ENCODE data around the gene ACTL6B. TPM values are rescaled to one million over a fixed set of nuclear protein-coding genes. Genes with fewer than 3 reads are reported as not detected.
A peak's percentile ranks its signal among the peaks of the same experiment; 100 is the strongest.

ACTL6B gene
- total and polyA plus RNA-seq, 2 of the 13 experiments (the other 11 are each of a cell fraction or from before 2014, with no cell fraction given), result not detected

DNA sequence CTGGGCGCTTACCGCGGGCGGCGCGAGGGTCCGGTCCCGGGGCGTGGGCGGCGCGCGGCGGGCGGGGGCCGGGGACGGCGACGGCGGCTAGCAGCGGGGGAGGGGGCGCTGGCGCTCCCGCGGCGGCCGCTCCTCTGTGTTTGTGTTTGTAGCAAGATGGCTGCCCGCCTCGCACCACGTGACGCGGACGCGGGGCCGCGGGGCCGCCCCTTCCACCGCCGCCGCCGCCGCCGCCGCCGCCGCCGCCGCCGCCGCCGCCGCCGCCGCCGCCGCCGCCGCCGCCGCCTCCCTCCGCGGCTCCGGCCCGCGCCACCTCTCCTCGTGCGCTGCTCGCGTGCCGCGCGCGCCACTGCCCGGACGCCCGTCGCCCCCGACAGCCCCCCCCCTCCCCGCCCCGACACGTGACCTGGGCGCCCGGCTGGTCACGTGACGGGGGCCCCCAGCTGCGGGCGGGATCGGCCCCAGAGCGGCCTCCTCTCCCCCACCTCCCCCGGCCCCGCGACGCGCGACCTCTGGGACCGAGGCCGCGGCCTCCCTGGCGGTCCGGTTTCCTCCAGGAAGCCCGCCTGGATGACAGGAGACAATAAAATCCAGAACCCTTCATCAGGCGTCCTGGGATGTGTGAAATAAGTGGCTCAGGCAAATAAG lies 38.0 kb upstream of the ACTL6B start, which contains the start of gene GIGYF1 (continued):
- no peak for TF ChIP-seq ZNF124 (CRISPR knock-in tag; IDR thresholded peaks at IDR 0.05)
- TF ChIP-seq JUN (CRISPR knock-in tag; IDR thresholded peaks at IDR 0.05), result no peak
- TF ChIP-seq HMG20B (CRISPR knock-in tag; conservative IDR thresholded peaks at IDR 0.05), result no peak
- TF ChIP-seq AGO2 (optimal IDR thresholded peaks at IDR 0.05; ENCODE audit: low read depth, low read length), result no peak
- no peak for TF ChIP-seq ZNF343 (CRISPR knock-in tag; IDR thresholded peaks at IDR 0.05)
- no peak for TF ChIP-seq MAFF (IDR thresholded peaks at IDR 0.05; ENCODE audit: low read depth, low read length)
- TF ChIP-seq HOXA3 (CRISPR knock-in tag; IDR thresholded peaks at IDR 0.05), result peak; percentile 54; the same call in 1 of the 2 replicates
- TF ChIP-seq, protein P1, sequence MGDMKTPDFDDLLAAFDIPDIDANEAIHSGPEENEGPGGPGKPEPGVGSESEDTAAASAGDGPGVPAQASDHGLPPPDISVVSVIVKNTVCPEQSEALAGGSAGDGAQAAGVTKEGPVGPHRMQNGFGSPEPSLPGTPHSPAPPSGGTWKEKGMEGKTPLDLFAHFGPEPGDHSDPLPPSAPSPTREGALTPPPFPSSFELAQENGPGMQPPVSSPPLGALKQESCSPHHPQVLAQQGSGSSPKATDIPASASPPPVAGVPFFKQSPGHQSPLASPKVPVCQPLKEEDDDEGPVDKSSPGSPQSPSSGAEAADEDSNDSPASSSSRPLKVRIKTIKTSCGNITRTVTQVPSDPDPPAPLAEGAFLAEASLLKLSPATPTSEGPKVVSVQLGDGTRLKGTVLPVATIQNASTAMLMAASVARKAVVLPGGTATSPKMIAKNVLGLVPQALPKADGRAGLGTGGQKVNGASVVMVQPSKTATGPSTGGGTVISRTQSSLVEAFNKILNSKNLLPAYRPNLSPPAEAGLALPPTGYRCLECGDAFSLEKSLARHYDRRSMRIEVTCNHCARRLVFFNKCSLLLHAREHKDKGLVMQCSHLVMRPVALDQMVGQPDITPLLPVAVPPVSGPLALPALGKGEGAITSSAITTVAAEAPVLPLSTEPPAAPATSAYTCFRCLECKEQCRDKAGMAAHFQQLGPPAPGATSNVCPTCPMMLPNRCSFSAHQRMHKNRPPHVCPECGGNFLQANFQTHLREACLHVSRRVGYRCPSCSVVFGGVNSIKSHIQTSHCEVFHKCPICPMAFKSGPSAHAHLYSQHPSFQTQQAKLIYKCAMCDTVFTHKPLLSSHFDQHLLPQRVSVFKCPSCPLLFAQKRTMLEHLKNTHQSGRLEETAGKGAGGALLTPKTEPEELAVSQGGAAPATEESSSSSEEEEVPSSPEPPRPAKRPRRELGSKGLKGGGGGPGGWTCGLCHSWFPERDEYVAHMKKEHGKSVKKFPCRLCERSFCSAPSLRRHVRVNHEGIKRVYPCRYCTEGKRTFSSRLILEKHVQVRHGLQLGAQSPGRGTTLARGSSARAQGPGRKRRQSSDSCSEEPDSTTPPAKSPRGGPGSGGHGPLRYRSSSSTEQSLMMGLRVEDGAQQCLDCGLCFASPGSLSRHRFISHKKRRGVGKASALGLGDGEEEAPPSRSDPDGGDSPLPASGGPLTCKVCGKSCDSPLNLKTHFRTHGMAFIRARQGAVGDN (CRISPR knock-in tag; IDR thresholded peaks at IDR 0.05), result peak; percentile 70
- TF ChIP-seq, protein P2, sequence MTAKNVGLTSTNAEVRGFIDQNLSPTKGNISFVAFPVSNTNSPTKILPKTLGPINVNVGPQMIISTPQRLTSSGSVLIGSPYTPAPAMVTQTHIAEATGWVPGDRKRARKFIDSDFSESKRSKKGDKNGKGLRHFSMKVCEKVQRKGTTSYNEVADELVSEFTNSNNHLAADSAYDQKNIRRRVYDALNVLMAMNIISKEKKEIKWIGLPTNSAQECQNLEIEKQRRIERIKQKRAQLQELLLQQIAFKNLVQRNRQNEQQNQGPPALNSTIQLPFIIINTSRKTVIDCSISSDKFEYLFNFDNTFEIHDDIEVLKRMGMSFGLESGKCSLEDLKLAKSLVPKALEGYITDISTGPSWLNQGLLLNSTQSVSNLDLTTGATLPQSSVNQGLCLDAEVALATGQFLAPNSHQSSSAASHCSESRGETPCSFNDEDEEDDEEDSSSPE (CRISPR knock-in tag; IDR thresholded peaks at IDR 0.05), result peak; percentile 70
- no peak for TF ChIP-seq PHF5A (CRISPR knock-in tag; IDR thresholded peaks at IDR 0.05; ENCODE audit: low read depth, unreplicated experiment)
- TF ChIP-seq POLR2A (IDR thresholded peaks at IDR 0.05; ENCODE audit: insufficient read depth in 1 of 2, low read depth in 2 of 2, low read length in 2 of 2), result 0 out of 4 replicates have a peak, but pooled peaks of 1 of the 2 experiments have one; percentile 5
- TF ChIP-seq ZNF562 (CRISPR knock-in tag; IDR thresholded peaks at IDR 0.05; ENCODE audit: borderline replicate concordance), result no peak
- TF ChIP-seq STAG1 (CRISPR knock-in tag; IDR thresholded peaks at IDR 0.05), result no peak
- TF ChIP-seq, protein P3, sequence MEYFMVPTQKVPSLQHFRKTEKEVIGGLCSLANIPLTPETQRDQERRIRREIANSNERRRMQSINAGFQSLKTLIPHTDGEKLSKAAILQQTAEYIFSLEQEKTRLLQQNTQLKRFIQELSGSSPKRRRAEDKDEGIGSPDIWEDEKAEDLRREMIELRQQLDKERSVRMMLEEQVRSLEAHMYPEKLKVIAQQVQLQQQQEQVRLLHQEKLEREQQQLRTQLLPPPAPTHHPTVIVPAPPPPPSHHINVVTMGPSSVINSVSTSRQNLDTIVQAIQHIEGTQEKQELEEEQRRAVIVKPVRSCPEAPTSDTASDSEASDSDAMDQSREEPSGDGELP (IDR thresholded peaks at IDR 0.05; ENCODE audit: borderline replicate concordance, low read depth), result peak; percentile 42; the same call in 1 of the 2 replicates
- TF ChIP-seq, protein P4, sequence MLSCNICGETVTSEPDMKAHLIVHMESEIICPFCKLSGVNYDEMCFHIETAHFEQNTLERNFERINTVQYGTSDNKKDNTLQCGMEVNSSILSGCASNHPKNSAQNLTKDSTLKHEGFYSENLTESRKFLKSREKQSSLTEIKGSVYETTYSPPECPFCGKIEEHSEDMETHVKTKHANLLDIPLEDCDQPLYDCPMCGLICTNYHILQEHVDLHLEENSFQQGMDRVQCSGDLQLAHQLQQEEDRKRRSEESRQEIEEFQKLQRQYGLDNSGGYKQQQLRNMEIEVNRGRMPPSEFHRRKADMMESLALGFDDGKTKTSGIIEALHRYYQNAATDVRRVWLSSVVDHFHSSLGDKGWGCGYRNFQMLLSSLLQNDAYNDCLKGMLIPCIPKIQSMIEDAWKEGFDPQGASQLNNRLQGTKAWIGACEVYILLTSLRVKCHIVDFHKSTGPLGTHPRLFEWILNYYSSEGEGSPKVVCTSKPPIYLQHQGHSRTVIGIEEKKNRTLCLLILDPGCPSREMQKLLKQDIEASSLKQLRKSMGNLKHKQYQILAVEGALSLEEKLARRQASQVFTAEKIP (CRISPR knock-in tag; IDR thresholded peaks at IDR 0.05; ENCODE audit: borderline replicate concordance), result no peak
- no peak for TF ChIP-seq ZNF724P (CRISPR knock-in tag; IDR thresholded peaks at IDR 0.05; ENCODE audit: borderline replicate concordance)
- TF ChIP-seq SPEN (CRISPR knock-in tag; IDR thresholded peaks at IDR 0.05; ENCODE audit: low read depth), result peak; percentile 46; the same call in 1 of the 2 replicates
- TF ChIP-seq ATAD3A (CRISPR knock-in tag; IDR thresholded peaks at IDR 0.05), result no peak
- TF ChIP-seq, protein P5, sequence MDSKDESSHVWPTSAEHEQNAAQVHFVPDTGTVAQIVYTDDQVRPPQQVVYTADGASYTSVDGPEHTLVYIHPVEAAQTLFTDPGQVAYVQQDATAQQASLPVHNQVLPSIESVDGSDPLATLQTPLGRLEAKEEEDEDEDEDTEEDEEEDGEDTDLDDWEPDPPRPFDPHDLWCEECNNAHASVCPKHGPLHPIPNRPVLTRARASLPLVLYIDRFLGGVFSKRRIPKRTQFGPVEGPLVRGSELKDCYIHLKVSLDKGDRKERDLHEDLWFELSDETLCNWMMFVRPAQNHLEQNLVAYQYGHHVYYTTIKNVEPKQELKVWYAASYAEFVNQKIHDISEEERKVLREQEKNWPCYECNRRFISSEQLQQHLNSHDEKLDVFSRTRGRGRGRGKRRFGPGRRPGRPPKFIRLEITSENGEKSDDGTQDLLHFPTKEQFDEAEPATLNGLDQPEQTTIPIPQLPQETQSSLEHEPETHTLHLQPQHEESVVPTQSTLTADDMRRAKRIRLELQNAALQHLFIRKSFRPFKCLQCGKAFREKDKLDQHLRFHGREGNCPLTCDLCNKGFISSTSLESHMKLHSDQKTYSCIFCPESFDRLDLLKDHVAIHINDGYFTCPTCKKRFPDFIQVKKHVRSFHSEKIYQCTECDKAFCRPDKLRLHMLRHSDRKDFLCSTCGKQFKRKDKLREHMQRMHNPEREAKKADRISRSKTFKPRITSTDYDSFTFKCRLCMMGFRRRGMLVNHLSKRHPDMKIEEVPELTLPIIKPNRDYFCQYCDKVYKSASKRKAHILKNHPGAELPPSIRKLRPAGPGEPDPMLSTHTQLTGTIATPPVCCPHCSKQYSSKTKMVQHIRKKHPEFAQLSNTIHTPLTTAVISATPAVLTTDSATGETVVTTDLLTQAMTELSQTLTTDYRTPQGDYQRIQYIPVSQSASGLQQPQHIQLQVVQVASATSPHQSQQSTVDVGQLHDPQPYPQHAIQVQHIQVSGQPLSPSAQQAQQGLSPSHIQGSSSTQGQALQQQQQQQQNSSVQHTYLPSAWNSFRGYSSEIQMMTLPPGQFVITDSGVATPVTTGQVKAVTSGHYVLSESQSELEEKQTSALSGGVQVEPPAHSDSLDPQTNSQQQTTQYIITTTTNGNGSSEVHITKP (CRISPR knock-in tag; IDR thresholded peaks at IDR 0.05; ENCODE audit: low read depth), result no peak
